PC-9 (cell line): ENCODE results near the gene EPB42. TPM values are rescaled to one million over a fixed set of nuclear protein-coding genes. Genes with fewer than 3 reads are reported as not detected.

Experiments used
- BruUV-seq: library from RNA; stranded (reverse); fragments of 400-500 nt; replicated peaks from 2 replicates; lab custom pipeline; 2021; lab: Mats Ljungman, UMichigan
- CTCF ChIA-PET: fragments of 300-600 bp; sonication (Branson Sonifier 250); formaldehyde crosslinking; loops from one replicate; lab custom pipeline; 2022; ENCODE audit warnings: antibody characterized with exemption; lab: Charles Lee
- POLR2A ChIA-PET: fragments of 300-600 bp; sonication (Branson Sonifier 250); formaldehyde crosslinking; loops from one replicate; lab custom pipeline; 2022; ENCODE audit warnings: antibody characterized with exemption; ENCODE audit not compliant: unreplicated experiment; lab: Charles Lee
- DNase-seq, 2 experiments: peaks; one replicate each; pipeline versions ENCODE4 v3.0.0 to v3.0.0-alpha.2; 2015 to 2022; ENCODE audit warnings: mixed read lengths in 1 of 2
- H2AFZ ChIP-seq: fragments of 200-600 bp; sonication (generic); 2 replicates; pipeline ENCODE4 v1.8.1; 2017; ENCODE audit warnings: antibody characterized with exemption
- H3F3A ChIP-seq: fragments of 200-600 bp; sonication (generic); 2 replicates; pipeline ENCODE4 v1.8.1; 2017; ENCODE audit warnings: antibody characterized with exemption, mild to moderate bottlenecking, low read depth; ENCODE audit not compliant: insufficient read depth
- H3K27ac ChIP-seq: fragments of 200-600 bp; sonication (generic); 2 replicates; pipeline ENCODE4 v1.6.1; 2016; ENCODE audit warnings: mixed run types
- H3K27me3 ChIP-seq: fragments of 200-600 bp; sonication (generic); 2 replicates; pipeline ENCODE4 v1.6.1; 2016; ENCODE audit warnings: low read depth, mixed run types; ENCODE audit not compliant: insufficient read depth
- H3K36me3 ChIP-seq: fragments of 200-600 bp; sonication (generic); 2 replicates; pipeline ENCODE4 v1.6.1; 2016; ENCODE audit warnings: low read depth, mixed run types
- H3K4me1 ChIP-seq: fragments of 200-600 bp; sonication (generic); replicated peaks from 2 replicates; pipeline ENCODE4 v1.6.1; 2016; ENCODE audit warnings: mixed run types; ENCODE audit not compliant: insufficient read depth
- H3K4me2 ChIP-seq: fragments of 200-600 bp; sonication (generic); 2 replicates; pipeline ENCODE4 v1.6.1; 2017; ENCODE audit warnings: mixed run types
- H3K4me3 ChIP-seq: fragments of 200-600 bp; sonication (generic); 2 replicates; pipeline ENCODE4 v1.6.1; 2016; ENCODE audit warnings: mixed run types
- H3K79me2 ChIP-seq: fragments of 200-600 bp; sonication (generic); 2 replicates; pipeline ENCODE4 v1.6.1; 2017; ENCODE audit warnings: low read depth, mixed run types
- H3K9me2 ChIP-seq: fragments of 200-600 bp; sonication (generic); 2 replicates; pipeline ENCODE4 v1.8.1; 2017; ENCODE audit warnings: mild to moderate bottlenecking; ENCODE audit not compliant: insufficient read depth
- H3K9me3 ChIP-seq: fragments of 200-600 bp; sonication (generic); 2 replicates; pipeline ENCODE4 v1.8.1; 2016; ENCODE audit warnings: low read depth; ENCODE audit not compliant: insufficient read depth
- H4K20me1 ChIP-seq: fragments of 200-600 bp; sonication (generic); 2 replicates; pipeline ENCODE4 v1.8.1; 2017; ENCODE audit not compliant: insufficient read depth
- EZH2 ChIP-seq: fragments of 200-600 bp; sonication (generic); IDR thresholded peaks from 2 replicates; pipeline ENCODE4 v1.8.0; 2017; ENCODE audit warnings: antibody characterized with exemption, low read depth
- intact Hi-C: fragments of 100-400 bp; cut with micrococcal nuclease; formaldehyde crosslinking; loops from one replicate; pipeline ENCODE4 v1.10.0; 2022; ENCODE audit not compliant: unreplicated experiment
- total RNA-seq: library from RNA; stranded (reverse); gene quantifications from 2 replicates; pipeline ENCODE4 v1.2.3, GENCODE V29; 2021
- TF ChIP-seq, protein P1 (sequence below): fragments of 200-600 bp; sonication (generic); conservative IDR thresholded peaks from 2 replicates; pipeline ENCODE4 v1.6.1; 2017; ENCODE audit warnings: mixed run types, antibody characterized with exemption, mild to moderate bottlenecking, moderate library complexity

The EPB42 gene
- total RNA-seq, 1 experiment from 2014 or later, result not detected

DNA sequence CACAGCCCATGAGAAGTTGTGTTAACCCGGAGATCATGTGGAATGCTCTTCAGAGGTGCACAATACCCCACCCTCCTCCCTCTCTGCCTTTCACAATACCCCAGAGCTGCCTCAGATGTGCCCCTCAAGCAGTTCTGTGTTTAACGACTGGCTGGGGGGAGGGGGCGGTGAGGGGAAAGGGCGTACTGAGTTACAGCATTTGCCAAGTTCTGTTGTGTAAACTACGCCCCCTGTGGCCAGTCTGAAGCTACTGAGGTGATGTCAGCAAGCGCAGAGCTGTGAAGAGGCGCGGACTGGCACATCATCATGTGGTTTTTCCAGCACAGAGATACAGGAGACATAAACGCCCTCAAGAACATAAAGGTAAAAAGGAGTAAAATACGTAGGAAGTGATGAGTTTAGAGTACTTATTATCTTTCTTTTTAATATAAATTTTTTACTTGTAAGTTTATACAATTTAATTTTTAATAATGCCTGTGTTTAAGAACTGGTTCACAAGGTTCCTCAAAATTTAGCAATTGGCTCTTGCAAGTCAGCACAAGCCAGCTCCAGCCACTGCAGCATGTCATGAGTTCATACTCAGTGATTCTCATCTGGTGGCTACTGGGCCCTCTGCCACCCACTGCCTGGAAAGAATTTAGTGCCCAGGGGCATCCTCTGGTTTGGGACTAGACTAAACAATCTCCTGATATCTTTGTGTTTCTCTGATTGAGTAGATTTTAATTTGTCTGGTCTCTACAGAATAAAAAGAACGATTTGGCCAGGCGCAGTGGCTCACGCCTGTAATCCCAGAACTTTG, 1.7 kb downstream of the EPB42 start:
- Histone ChIP-seq H2AFZ (no peak overlapping the region), H3K27ac (no peak overlapping the region), H3K79me2 (no peaks in the 10 kb centered on the region), H3K9me2 (no peaks in the 10 kb centered on the region), H3K4me2 (no peak overlapping the region), H3K9me3 (no peaks in the 10 kb centered on the region), H3K36me3 (no peaks in the 10 kb centered on the region), H3K27me3 (no peaks in the 10 kb centered on the region), H3F3A (0 out of 2 replicates have a peak, but pooled peaks cover 3% of the 10 kb centered on the region), H4K20me1 (no peaks in the 10 kb centered on the region), H3K4me3 (no peak overlapping the region), H3K4me1 (no peaks in the 10 kb centered on the region)
- no peak for DNase-seq
- ChIA-PET CTCF (interaction anchor here (0.6 kb wide), 1 partner anchor 28 kb away, joined by 4 read pairs; no protein-coding TSS in a partner anchor), POLR2A (no interaction called here)
- TF ChIP-seq, protein P1, sequence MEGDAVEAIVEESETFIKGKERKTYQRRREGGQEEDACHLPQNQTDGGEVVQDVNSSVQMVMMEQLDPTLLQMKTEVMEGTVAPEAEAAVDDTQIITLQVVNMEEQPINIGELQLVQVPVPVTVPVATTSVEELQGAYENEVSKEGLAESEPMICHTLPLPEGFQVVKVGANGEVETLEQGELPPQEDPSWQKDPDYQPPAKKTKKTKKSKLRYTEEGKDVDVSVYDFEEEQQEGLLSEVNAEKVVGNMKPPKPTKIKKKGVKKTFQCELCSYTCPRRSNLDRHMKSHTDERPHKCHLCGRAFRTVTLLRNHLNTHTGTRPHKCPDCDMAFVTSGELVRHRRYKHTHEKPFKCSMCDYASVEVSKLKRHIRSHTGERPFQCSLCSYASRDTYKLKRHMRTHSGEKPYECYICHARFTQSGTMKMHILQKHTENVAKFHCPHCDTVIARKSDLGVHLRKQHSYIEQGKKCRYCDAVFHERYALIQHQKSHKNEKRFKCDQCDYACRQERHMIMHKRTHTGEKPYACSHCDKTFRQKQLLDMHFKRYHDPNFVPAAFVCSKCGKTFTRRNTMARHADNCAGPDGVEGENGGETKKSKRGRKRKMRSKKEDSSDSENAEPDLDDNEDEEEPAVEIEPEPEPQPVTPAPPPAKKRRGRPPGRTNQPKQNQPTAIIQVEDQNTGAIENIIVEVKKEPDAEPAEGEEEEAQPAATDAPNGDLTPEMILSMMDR, result no peak
- no peak for TF ChIP-seq EZH2
- intact Hi-C loops, result no loop called here
- no TSS peak for BruUV-seq

DNA sequence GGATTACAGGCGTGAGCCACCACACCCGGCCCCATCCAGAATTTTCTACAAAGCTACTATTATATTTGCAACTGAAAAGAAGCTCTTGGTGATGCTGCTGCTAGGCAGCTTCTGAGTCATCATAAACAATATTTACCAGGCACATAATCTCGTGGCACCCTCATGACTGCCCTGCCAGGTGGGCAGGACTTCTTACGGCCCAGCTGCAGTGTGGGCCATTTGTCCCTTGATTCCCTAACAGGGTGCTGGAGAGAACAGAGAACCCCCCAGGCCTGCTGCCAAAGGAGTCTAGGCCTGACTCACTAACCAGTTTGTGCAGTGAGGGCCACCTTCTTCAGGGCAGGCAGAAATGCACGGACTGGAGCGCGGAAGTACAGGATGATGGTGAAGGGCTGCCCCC, 4.9 kb downstream of the EPB42 start:
- intact Hi-C loops, result no loop called here
- H3K4me2 ChIP-seq, result no peak overlapping the region
- BruUV-seq, result no TSS peak
- no peaks in the 10 kb centered on the region for H3K4me1 ChIP-seq
- H3K36me3 ChIP-seq, result no peaks in the 10 kb centered on the region
- H3K9me3 ChIP-seq, result no peaks in the 10 kb centered on the region
- 0 out of 2 replicates have a peak, but pooled peaks cover 3% of the 10 kb centered on the region for H3F3A ChIP-seq
- ChIA-PET POLR2A (interaction anchor here (0.7 kb wide), 1 partner anchor 70 kb away, joined by 4 read pairs; no protein-coding TSS in a partner anchor), CTCF (no interaction called here)
- no peaks in the 10 kb centered on the region for H3K79me2 ChIP-seq
- H3K27ac ChIP-seq, result no peak overlapping the region
- no peaks in the 10 kb centered on the region for H3K9me2 ChIP-seq
- no peak overlapping the region for H3K4me3 ChIP-seq
- H4K20me1 ChIP-seq, result no peaks in the 10 kb centered on the region
- DNase-seq, result peak; percentile 32 to 69
- H3K27me3 ChIP-seq, result no peaks in the 10 kb centered on the region
- no peak for TF ChIP-seq EZH2
- TF ChIP-seq, protein P1, result no peak
- H2AFZ ChIP-seq, result no peak overlapping the region

DNA sequence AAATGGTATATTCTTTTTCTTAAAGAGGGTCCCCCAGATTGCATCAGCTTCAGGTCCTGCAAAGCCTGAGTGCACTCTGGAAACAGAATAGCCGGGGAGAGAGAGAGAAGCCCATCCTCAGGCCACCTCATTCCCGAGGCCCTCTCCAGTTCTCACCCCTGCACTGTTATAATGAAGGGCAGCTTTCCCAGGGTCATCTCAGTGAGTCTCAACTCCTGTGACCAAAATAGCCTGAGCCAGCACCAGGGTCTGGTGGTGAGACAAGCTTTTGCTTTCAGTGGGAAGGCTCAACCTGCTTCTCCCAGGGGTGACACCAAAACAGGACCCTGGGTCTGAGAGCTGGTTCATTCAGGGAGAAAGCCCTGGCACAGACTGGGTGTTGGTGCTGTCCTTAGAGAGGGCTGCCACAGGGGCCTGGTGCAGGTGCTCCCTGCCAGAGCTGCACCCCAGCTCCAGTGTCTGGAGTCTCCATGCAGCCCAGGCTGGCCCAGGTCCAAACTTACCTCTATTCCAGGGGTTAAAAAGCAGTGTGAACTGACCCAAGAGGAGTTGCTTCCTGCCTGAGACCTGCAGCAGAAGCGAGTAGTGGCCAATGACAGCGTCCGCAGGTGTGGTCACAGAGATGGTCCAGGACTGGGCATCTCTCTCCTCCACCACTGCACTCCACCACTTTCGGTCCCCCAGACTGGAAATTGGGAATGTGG, 6.1 kb downstream of the EPB42 start:
- Histone ChIP-seq H3K79me2 (no peaks in the 10 kb centered on the region), H2AFZ (no peak overlapping the region), H3K36me3 (no peaks in the 10 kb centered on the region), H3F3A (0 out of 2 replicates have a peak, but pooled peaks cover 3% of the 10 kb centered on the region), H3K9me3 (no peaks in the 10 kb centered on the region), H3K4me2 (no peak overlapping the region), H3K27ac (no peak overlapping the region), H3K27me3 (no peaks in the 10 kb centered on the region), H3K4me1 (no peaks in the 10 kb centered on the region), H4K20me1 (no peaks in the 10 kb centered on the region), H3K4me3 (no peak overlapping the region), H3K9me2 (no peaks in the 10 kb centered on the region)
- DNase-seq, result no peak
- no TSS peak for BruUV-seq
- ChIA-PET POLR2A (no interaction called here), CTCF (no interaction called here)
- intact Hi-C loops, result no loop called here
- TF ChIP-seq EZH2, result no peak
- TF ChIP-seq, protein P1, result no peak
